GDM1 (cell line): ENCODE measurements around the gene PHF12.
"Not testable (repeated sequence)": the region's sequence is repeated elsewhere in the genome, so short reads cannot be mapped to it uniquely, and the experiment has no call there.

Experiments
- DNase-seq: peaks from one replicate; lab custom pipeline; 2025; lab: John Stamatoyannopoulos, UW

Gene PHF12

GRCh38 chr17:28901866-28902818 is 49.2 kb downstream of the PHF12 start:
- DNase-seq: no peak

- no peak for DNase-seq
Measured at GRCh38 chr17:28900986-28901726, 50.2 kb downstream of the PHF12 start.

- DNase-seq: no peak
Measured at GRCh38 chr17:28899212-28899815, 52.0 kb downstream of the PHF12 start.

- no peak for DNase-seq
Measured at GRCh38 chr17:28898527-28898955, 52.8 kb downstream of the PHF12 start.

- DNase-seq: no peak
Measured at GRCh38 chr17:28897769-28898526, 53.4 kb downstream of the PHF12 start.

- peak; percentile 7 for DNase-seq
Measured at GRCh38 chr17:28896884-28897768, 54.2 kb downstream of the PHF12 start, which contains the start of gene FLOT2. FLOT2 (minus strand) TSS chr17:28897733; CDS start chr17:28897574, 159 bp downstream.

GRCh38 chr17:28896491-28896883 is 54.8 kb downstream of the PHF12 start:
- no peak for DNase-seq

GRCh38 chr17:28895794-28896447 is 55.4 kb downstream of the PHF12 start:
- DNase-seq: no peak

GRCh38 chr17:28893248-28894183 is 57.8 kb downstream of the PHF12 start:
- DNase-seq: not testable (repeated sequence)

GRCh38 chr17:28892024-28892423 is 59.3 kb downstream of the PHF12 start:
- DNase-seq: no peak

GRCh38 chr17:28891201-28891600 is 60.1 kb downstream of the PHF12 start:
- DNase-seq: no peak

- DNase-seq: peak; percentile 12
Measured at GRCh38 chr17:28889996-28890395, 61.3 kb downstream of the PHF12 start.

GRCh38 chr17:28888832-28889231 is 62.5 kb downstream of the PHF12 start:
- no peak for DNase-seq

- DNase-seq: no peak
Measured at GRCh38 chr17:28887871-28888471, 63.3 kb downstream of the PHF12 start.

- DNase-seq: no peak
Measured at GRCh38 chr17:28885951-28886350, 65.4 kb downstream of the PHF12 start.

- DNase-seq: no peak
Measured at GRCh38 chr17:28885363-28885762, 66.0 kb downstream of the PHF12 start.

- no peak for DNase-seq
Measured at GRCh38 chr17:28883967-28884702, 67.2 kb downstream of the PHF12 start.
